Right lobe of liver (tissue), 6 donors: ENCODE data around the gene CHAD. TPM values are rescaled to one million over a fixed set of nuclear protein-coding genes. Genes with fewer than 3 reads are reported as not detected.

Experiments used
- ATAC-seq, 4 donors: fragments of 200-7000 bp; cut with Tn5 transposase; one replicate each; pipeline ENCODE4 v1.9.1; 2020; ENCODE audit warnings: mild to moderate bottlenecking in 4 of 4, moderate library complexity in 4 of 4
- DNase-seq, 3 donors: peaks; one replicate each; pipeline ENCODE4 v3.0.0-alpha.2; 2020
- H3K27ac ChIP-seq, 3 donors: fragments of 200-600 bp; one replicate each; pipeline ENCODE4 v1.8.0; 2022
- H3K27me3 ChIP-seq, 2 donors: fragments of 200-600 bp; one replicate each; pipeline ENCODE4 v1.8.0; 2022
- H3K36me3 ChIP-seq, 4 donors: fragments of 200-600 bp; sonication (generic) in 1 of 4; one replicate each; pipeline versions ENCODE4 v1.5.1 to v1.8.0; 2017 to 2022; ENCODE audit warnings: control low read depth in 1 of 4
- H3K4me1 ChIP-seq, 4 donors: fragments of 200-600 bp; sonication (generic) in 1 of 4; one replicate each; pipeline versions ENCODE4 v1.5.1 to v1.8.0; 2017 to 2022; ENCODE audit warnings: control low read depth in 1 of 4
- H3K4me3 ChIP-seq, 3 donors: fragments of 200-600 bp; one replicate each; pipeline ENCODE4 v1.8.0; 2022
- H3K9me3 ChIP-seq, 4 donors: fragments of 200-600 bp; sonication (generic) in 1 of 4; one replicate each; pipeline versions ENCODE4 v1.5.1 to v1.8.0; 2017 to 2022; ENCODE audit warnings: control low read depth in 1 of 4
- CTCF ChIP-seq, 4 donors: fragments of 200-600 bp in 3 of 4; fragments of 450-650 bp in 1 of 4; IDR thresholded peaks; one replicate each; pipeline versions ENCODE4 v1.5.1 to v1.8.0; 2016 to 2022; ENCODE audit warnings: antibody characterized with exemption in 4 of 4, mild to moderate bottlenecking in 2 of 4
- POLR2A ChIP-seq: fragments of 450-650 bp; IDR thresholded peaks from one replicate; pipeline ENCODE4 v1.6.1; 2017; ENCODE audit warnings: antibody characterized with exemption, mild to moderate bottlenecking
- WGBS: methylation state at CpG from one replicate; pipeline ENCODE4 v1.1.6; 2018; ENCODE audit warnings: low coverage, low lambda C conversion rate; ENCODE audit not compliant: insufficient coverage; ENCODE audit errors: missing lambda C conversion rate; 5-methylcytosine and 5-hydroxymethylcytosine counted together
- intact Hi-C, 2 donors: fragments of 100-400 bp; cut with DNase I; formaldehyde crosslinking; loops; one replicate each; pipeline versions ENCODE4 v1.11.2 to v1.14.1; 2022
- total RNA-seq, 6 experiments: library from RNA; depleted of rRNA in 2 of 6; stranded (reverse); fragments of >200 nt in 2 of 6; fragmentation: NEBNext Ultra II Directional in 3 of 6; extraction: Animal tissue kit (Norgen Biotek cat#: 25700) in 3 of 6; gene quantifications; one replicate each; pipeline versions ENCODE4 v1.1.0 to v1.2.4, GENCODE V29; 2016 to 2023
- donor health status: DM: no; HTN: yes; CAD: no.
- donor health status: DM: no; HTN: no; CAD: no.
- donor health status: DM: no; HTN: no; CAD: no.
- donor health status: DM: no; HTN: yes; CAD: no.
- donor health status: DM: no; HTN: yes; CAD: no.

Gene CHAD
- total RNA-seq, 6 experiments from 2014 or later = 1.0 to 11.3 (median 3.8) TPM

GRCh38 chr17:50465171-50465570 lies 3.5 kb downstream of the CHAD start:
- 67% methylated on average over 6 of the region's 6 CpGs for WGBS
- Histone ChIP-seq H3K9me3 (no peaks in the 10 kb centered on the region), H3K27ac (no peak overlapping the region), H3K36me3 (no peaks in the 10 kb centered on the region), H3K27me3 (no peaks in the 10 kb centered on the region), H3K4me3 (no peak overlapping the region), H3K4me1 (peaks cover 0 to 60% (median 21%) of the 10 kb centered on the region in 4 donors)
- no peak for DNase-seq
- TF ChIP-seq POLR2A (no peak), CTCF (IDR thresholded peaks at IDR 0.05) (no peak)
- intact Hi-C loops = no loop called here
- ATAC-seq = no peak

GRCh38 chr17:50464736-50465135 lies 3.9 kb downstream of the CHAD start:
- intact Hi-C loops = no loop called here
- 50% methylated on average over 2 of the region's 4 CpGs for WGBS
- no peak for ATAC-seq
- H3K36me3 ChIP-seq = no peaks in the 10 kb centered on the region
- TF ChIP-seq POLR2A (no peak), CTCF (IDR thresholded peaks at IDR 0.05) (no peak)
- H3K27ac ChIP-seq = no peak overlapping the region
- H3K27me3 ChIP-seq = no peaks in the 10 kb centered on the region
- H3K9me3 ChIP-seq = no peaks in the 10 kb centered on the region
- DNase-seq = no peak
- H3K4me1 ChIP-seq = peaks cover 0 to 62% (median 21%) of the 10 kb centered on the region in 4 donors
- no peak overlapping the region for H3K4me3 ChIP-seq

- intact Hi-C loops = no loop called here
- peaks cover 0 to 66% (median 24%) of the 10 kb centered on the region in 4 donors for H3K4me1 ChIP-seq
- no peaks in the 10 kb centered on the region for H3K27me3 ChIP-seq
- ATAC-seq (no peak), DNase-seq (no peak)
- no peaks in the 10 kb centered on the region for H3K36me3 ChIP-seq
- no peak overlapping the region for H3K27ac ChIP-seq
- no peak for TF ChIP-seq POLR2A
- no peak for TF ChIP-seq CTCF (IDR thresholded peaks at IDR 0.05)
- 71% methylated on average over 3 of the region's 3 CpGs for WGBS
- H3K4me3 ChIP-seq = no peak overlapping the region
- no peaks in the 10 kb centered on the region for H3K9me3 ChIP-seq
Measured at GRCh38 chr17:50464121-50464520, 4.6 kb downstream of the CHAD start.

- no peak overlapping the region for H3K4me3 ChIP-seq
- H3K9me3 ChIP-seq = no peaks in the 10 kb centered on the region
- peak overlapping the region in 1 of 3 donors; percentile 7 for H3K27ac ChIP-seq
- H3K36me3 ChIP-seq = no peaks in the 10 kb centered on the region
- DNase-seq (peak; percentile 61 to 88 (median 84)), ATAC-seq (peak; percentile 33 to 66 (median 60))
- H3K27me3 ChIP-seq = no peaks in the 10 kb centered on the region
- TF ChIP-seq CTCF (IDR thresholded peaks at IDR 0.05) (no peak), POLR2A (no peak)
- peaks cover 0 to 63% (median 23%) of the 10 kb centered on the region in 4 donors for H3K4me1 ChIP-seq
- 27% methylated on average over 6 of the region's 9 CpGs for WGBS
- intact Hi-C loops = no loop called here
Measured at GRCh38 chr17:50462446-50462845, 6.2 kb downstream of the CHAD start.
